Pulmonary artery endothelial cell (primary cell): ENCODE results near the gene PCED1B. TPM values are rescaled to one million over a fixed set of nuclear protein-coding genes. Genes with fewer than 3 reads are reported as not detected.
"Not testable (repeated sequence)": the region's sequence is repeated elsewhere in the genome, so short reads cannot be mapped to it uniquely, and the experiment has no call there.

Source experiments
- DNase-seq: peaks from one replicate; pipeline ENCODE4 v3.0.0-alpha.2; 2011; ENCODE audit warnings: low read depth, low spot score
- total RNA-seq: library from RNA; depleted of rRNA; stranded (reverse); fragments of >200 nt; gene quantifications from 2 replicates; pipeline ENCODE4 v1.2.3, GENCODE V29; 2014

Gene PCED1B
- total RNA-seq, result 0.35 and 0.46 TPM in 2 replicates

DNA sequence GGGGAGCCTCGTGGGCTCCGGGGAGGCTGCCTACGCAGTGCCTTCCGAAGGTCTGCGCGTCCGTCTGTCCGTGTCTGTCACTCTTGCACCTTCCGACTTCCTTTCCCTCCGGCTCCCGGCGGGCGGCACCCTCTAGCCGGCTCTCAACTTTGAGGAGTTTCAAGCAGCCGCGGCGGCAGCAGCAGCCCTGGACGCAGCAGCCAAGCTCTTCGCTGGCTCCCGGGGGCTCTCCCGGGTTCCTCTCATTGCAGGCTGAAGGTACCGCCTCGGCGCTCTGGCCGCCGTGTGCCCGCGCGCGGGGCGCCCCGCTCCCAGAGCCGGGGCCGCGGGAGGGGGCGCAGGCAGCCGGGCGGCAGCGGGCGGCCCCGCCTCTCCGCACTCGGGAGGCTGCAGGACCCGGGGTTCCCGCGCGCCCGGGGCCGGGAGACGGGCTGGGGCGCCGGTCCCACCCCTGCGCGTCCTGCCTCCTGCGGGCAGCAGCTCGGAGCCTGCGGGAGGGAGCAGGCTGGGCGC is at the start of gene PCED1B, which contains the start of gene AMIGO2:
PCED1B (plus strand) TSS at position 154 of the 513 bp plus-strand sequence. CDS start 155,443 bp downstream, outside the sequence.
AMIGO2 (minus strand) TSS at position 492 of the 513 bp plus-strand sequence. CDS start 957 bp downstream, outside the sequence.
- DNase-seq, result no peak

GRCh38 chr12:47029903-47030302 is 49.5 kb upstream of the PCED1B start:
- DNase-seq, result no peak

- DNase-seq, result peak; percentile 11
Observed at GRCh38 chr12:47032644-47033043, 46.8 kb upstream of the PCED1B start.

DNA sequence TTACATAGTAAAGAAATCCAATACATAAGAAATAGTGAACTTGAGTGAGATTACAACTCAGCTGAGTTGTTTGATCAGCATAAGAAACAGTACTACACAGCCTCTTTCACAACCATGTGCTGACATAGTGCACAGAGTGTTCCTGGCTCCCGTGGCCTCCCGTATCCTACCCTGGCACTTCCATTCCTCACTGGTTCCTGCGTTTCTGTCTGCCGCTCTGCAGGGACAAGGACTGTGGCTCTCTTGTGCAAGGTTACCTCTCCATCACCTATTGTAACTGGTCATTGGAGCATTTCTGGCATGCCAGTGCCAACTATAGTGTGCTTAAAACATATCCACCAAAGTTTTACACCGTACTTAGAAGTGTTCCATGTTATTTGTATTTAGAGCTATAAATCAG is 46.3 kb upstream of the PCED1B start:
- DNase-seq, result no peak

DNA sequence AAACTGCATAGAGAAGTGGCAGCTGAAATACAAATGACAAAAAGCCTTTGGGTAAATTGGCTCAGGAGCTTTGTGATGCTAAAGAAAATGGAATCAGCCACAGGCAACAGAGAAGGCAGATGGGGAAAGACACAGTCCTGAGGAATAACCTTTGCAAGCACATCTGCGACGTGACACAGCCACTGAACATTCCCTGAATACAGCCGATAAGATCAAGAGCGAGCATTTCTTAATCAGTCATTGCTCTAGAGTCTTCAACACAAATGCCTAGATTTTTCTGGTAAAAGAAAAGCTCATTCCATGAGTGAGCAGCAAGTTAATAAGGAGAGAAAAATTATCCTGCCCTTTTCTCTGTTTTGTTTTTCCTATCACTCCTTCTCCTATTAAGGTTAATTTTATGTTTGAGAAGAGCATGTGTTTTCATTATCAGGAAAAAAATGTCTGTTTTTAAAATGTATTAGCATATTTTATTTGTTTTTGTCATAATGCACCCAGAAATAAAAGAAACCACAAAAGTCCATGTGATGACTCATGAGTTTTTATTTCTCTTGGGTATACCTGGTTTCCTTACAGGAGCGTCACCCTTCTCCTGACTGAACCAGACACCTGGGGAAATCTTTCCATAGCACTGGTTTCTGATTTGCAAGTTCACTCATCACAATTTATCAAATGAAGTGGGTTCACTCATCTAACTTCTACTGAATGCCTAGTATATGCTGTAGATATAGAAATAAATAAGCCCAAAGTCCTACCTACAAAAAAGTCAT is 45.4 kb upstream of the PCED1B start:
- no peak for DNase-seq

DNA sequence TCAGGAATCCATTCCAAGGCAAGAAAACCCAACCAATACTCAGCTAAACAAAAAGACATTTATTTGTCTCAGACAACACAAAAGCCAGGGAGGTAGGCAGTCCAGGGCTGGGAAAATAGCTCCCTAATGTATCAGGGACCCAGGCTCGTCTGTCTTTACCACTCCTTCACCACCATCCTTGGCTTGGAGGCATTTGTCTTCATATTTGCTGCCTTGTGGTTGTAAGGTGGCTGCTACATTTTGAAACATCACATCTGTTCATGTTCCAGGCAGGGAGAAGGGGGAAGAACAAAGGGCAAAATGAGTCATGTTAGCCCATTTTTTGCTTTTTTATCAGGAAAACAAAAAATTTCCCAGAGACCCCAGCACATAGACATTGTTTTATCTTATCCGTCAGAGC is 44.8 kb upstream of the PCED1B start:
- no peak for DNase-seq

DNA sequence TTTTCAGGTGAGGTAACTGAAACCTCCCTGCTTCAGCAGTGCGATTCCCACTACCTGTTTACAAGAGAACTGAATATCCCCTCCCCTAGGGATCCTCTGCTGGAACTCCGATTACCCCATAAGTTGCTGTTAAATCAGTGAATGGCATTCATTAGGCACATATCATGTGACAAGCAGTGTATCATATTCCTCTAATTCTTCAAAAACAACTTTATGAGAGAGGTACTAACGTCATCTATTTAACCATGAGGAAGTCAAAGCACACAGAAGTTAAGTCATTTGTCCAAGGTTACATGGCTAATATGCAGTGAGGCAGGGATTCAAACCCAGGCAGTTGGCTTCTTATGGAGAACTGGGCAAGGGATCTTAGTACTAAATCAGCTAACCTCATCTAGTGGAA is 43.9 kb upstream of the PCED1B start:
- no peak for DNase-seq

DNA sequence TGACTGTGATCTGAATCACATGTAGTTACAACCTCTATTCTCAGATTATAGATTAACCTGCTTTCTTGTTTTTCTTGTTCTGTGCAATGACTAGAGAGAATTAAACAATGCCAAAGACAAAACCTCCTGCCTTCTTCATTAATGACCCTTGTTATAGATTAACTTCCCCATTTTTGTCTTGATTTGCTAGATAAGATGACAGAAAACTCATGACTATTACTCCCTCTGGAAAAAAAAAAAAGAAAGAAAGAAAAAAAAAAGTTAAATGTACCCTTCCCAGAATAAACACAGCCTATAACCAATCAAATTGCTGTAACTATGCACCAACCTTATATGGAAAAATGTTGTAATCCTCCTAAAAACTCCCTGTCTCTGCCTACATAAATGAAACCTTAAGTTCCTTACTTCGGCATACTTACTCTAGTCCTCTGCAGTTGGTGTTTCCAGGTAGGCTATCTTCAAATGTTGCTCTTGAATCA is 41.1 kb upstream of the PCED1B start:
- no peak for DNase-seq

DNA sequence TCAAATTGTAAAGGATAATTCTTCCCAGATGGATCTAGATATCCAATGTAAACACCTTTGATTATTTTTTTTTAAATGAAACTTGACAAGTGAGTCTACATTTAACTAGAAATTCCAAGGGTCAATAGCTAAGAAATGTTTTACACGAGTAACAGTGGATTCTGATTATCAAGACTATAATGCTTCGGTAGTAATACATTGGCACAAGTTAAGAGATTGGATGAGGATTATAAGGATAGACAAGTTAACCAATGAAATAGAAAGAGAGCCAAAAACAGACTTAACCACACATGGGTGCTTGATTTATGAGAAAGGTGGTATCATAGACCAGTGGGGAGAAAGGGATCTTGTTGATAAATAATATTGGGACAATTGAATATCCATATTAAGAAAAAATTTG is 40.3 kb upstream of the PCED1B start:
- no peak for DNase-seq

DNA sequence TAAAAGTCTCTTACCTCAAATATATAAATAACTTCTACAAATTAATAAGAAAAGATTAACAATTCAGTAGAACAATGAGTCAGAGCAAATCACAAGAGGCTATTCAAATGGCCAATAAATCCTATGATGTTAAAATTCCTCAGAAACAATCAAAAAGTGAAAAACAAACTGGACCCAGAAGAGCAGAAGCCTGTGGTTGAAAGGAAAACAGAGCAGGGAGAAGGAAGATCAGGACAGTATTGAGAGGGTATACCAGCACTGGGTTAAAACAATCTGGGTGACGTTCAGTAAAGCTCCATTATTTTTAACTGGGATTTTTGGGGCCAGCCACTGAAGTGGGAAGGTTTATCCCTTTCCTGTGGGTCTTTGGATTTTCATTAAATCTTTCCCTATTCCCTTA is 39.7 kb upstream of the PCED1B start:
- no peak for DNase-seq

DNA sequence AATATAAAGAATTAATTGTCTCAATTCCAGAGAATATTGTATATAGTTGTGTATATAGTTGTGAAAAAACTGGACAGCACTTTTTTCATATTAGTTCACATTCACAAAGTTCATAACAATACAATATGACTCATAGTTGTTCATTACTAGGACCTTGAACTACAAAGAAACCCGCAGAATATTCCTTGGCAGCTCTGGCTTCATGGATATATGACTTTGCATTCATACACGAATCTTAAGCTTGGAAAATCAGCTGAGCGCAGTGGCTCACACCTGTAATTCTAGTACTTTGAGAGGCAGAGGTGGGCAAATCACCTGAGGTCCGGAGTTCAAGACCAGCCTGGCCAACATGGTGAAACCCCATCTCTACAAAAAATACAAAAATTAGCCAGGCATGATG is 38.1 kb upstream of the PCED1B start:
- no peak for DNase-seq

GRCh38 chr12:47048541-47048940 is 30.9 kb upstream of the PCED1B start:
- DNase-seq, result no peak

GRCh38 chr12:47051291-47051690 is 28.1 kb upstream of the PCED1B start:
- DNase-seq, result not testable (repeated sequence)

DNA sequence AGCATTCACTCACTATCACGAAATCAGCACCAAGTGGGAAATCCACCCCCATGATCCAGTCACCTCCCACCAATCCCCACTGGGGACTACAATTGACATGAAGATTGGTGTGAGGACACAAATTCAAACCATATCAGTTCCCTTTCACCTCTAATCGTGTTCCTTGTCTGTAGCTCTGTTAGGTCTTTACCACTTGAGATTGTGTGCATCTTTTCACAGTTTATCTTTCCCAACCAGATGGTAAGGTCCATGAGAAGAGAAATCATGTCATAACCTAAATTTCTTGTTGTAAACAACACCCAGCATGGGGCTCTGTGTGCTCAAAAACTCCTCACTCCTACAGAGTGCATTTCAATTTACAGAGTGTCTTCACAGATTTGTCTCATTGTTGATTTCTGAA is 27.1 kb upstream of the PCED1B start:
- DNase-seq, result no peak

DNA sequence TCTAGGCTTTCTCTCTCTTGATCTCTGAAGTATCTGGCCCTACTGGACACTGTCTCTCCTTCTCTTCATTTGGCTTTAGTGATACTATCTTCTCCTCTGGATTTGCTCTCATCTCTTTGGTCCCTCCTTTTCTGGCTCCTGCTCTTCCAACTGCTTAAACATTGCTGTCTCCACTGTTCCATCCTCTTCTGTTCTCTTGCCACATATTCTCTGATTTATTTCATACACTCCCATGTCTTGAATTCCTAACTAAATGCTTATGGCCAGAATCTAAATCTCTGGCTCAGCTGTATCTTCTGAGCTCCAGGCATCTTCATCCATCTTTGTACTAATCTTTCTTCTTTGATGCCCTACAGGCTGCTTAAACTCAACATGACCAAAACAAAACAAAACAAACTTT is 25.5 kb upstream of the PCED1B start:
- no peak for DNase-seq

- no peak for DNase-seq
Observed at GRCh38 chr12:47054659-47055058, 24.8 kb upstream of the PCED1B start.

DNA sequence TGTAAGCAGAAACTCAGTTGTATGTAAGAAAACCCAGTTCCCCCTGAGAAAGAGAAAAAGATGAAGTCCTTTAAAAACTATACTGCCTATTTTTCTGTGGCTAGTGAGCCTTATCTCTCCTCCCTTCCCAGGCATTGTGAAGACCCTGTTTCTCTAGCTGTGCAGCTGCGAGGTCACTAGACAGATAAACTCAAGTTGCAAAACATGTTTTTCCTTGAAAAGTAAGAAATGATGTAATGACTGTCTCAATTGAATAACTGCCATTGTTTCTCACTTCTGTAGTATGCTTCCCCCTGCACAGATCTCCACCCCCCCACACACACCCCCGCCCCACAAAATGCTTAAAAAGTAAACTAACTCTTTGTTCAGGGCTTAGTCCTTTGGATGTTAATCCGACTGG is 23.6 kb upstream of the PCED1B start:
- DNase-seq, result not testable (repeated sequence)

DNA sequence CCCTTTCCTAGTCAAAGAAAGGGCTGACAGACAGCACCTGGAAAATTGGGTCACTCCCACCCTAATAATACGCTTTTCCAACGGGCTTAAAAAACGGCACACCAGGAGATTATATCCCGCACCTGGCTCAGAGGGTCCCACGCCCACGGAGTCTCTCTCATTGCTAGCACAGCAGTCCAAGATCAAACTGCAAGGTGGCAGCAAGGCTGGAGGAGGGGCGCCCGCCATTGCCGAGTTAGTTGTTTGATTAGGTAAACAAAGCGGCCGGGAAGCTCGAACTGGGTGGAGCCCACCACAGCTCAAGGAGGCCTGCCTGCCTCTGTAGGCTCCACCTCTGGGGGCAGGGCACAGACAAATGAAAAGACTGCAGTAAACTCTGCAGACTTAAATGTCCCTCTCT is 22.5 kb upstream of the PCED1B start:
- not testable (repeated sequence) for DNase-seq

DNA sequence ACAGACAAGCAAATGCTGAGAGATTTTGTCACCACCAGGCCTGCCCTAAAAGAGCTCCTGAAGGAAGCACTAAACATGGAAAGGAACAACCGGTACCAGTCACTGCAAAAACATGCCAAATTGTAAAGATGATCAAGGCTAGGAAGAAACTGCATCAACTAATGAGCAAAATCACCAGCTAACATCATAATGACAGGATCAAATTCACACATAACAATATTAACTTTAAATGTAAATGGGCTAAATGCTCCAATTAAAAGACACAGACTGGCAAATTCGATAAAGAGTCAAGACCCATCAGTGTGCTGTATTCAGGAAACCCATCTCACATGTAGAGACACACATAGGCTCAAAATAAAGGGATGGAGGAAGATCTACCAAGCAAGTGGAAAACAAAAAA is 20.8 kb upstream of the PCED1B start:
- not testable (repeated sequence) for DNase-seq

DNA sequence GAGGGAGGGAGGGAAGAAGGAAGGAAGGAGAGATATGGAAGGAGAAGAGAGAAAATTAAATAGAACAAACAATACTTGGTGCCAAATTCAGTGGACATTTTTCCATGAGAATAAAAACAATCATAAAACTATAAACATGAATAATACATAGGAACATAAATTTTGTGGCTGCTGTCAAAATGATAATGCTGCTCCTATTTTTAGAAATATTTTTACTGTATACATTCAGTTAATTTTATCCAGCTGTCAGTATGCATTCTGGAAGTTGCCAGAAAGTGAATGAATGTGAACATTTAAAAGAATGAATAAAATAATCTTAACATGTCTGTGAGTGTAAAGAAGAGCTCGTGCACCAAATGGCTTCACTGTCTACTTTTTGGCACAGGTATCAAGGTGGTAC is 13.9 kb upstream of the PCED1B start:
- no peak for DNase-seq

- DNase-seq, result no peak
Observed at GRCh38 chr12:47066278-47067025, 13.0 kb upstream of the PCED1B start.

GRCh38 chr12:47067176-47067575 is 12.2 kb upstream of the PCED1B start:
- DNase-seq, result no peak
